ENCODE results near the gene KIRREL3.

KIRREL3 gene

DNA sequence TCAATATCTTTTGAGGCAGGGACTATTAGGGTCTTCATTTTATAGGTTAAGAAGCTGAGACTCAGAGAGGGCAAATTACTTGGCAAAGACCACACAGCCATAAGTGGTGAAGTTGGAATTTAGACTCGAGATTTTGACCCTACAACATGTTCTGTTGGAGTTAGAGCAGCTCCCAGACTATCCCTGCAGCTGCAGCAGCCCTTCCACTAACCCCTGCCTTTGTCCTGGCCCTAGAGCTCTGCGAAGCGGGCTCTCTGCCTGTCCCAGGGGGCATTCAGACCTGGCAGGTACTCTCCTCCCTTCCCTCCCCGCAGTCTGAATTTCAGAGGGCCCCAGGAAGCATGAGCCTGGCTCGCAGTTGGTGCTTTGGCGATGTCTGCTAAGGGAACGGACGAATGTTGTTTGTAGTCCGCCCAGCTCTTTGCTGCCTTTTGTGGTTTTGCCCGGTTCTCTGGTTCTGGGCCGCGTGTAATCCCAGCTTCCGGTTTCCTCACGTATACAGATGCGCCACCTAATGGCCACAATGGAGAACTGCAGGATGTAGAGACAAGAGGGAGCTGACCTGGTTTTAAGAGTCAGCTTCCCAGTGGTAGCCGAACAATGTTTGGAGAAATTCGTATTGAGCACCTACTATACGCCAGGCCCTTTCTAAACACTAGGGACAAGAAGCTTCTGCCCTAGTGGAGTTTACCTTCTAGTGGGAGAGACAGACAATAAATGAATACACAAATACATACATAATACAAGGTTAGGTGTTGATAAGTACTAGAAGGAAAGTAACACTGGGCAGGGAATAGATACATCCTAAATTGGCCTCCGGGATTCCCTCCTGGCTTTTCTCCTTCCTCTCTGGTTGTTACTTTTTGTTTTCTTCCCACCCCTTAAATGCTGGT, 519.9 kb downstream of the KIRREL3 start:
- Histone ChIP-seq H3K4me1 (ENCODE audit: control insufficient read depth in 1 of 2, insufficient read depth in 1 of 2, low read depth in 1 of 2, low read length in 1 of 2) (peaks cover 18 to 30% of the 10 kb centered on the region in 2 experiments), H3K4me3 (ENCODE audit: low read depth in 1 of 2, low read length in 1 of 2) (peak overlapping the region; percentile 16 to 39), H3K36me3 (no peaks in the 10 kb centered on the region), H3K27me3 (no peaks in the 10 kb centered on the region), H3K9me3 (no peaks in the 10 kb centered on the region), H3K27ac (peak overlapping the region; percentile 36)
- TF ChIP-seq, protein P1, sequence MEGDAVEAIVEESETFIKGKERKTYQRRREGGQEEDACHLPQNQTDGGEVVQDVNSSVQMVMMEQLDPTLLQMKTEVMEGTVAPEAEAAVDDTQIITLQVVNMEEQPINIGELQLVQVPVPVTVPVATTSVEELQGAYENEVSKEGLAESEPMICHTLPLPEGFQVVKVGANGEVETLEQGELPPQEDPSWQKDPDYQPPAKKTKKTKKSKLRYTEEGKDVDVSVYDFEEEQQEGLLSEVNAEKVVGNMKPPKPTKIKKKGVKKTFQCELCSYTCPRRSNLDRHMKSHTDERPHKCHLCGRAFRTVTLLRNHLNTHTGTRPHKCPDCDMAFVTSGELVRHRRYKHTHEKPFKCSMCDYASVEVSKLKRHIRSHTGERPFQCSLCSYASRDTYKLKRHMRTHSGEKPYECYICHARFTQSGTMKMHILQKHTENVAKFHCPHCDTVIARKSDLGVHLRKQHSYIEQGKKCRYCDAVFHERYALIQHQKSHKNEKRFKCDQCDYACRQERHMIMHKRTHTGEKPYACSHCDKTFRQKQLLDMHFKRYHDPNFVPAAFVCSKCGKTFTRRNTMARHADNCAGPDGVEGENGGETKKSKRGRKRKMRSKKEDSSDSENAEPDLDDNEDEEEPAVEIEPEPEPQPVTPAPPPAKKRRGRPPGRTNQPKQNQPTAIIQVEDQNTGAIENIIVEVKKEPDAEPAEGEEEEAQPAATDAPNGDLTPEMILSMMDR (IDR thresholded peaks at IDR 0.05) = peak; percentile 97

DNA sequence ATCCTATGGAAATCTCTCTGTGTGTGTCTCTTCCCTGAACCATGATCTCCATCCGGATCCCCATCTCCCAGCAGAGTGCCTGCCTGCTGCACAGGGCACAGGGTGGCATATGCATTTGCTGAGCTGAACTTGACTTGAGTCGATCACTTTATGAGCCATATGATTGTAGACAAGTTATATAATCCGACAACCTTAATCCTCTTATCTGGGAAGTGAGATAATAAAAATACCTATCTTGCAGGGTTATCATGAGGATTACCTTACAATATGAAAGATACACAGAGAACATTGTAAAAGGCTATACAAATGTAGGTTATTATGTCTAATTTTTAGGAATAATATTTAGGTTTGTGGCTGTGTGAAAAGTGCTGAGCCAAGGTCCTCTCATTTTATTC, 520.6 kb downstream of the KIRREL3 start:
- TF ChIP-seq, protein P1 (IDR thresholded peaks at IDR 0.05) = no peak
- Histone ChIP-seq H3K4me1 (ENCODE audit: control insufficient read depth in 1 of 2, insufficient read depth in 1 of 2, low read depth in 1 of 2, low read length in 1 of 2) (peaks cover 18 to 29% of the 10 kb centered on the region in 2 experiments), H3K27me3 (no peaks in the 10 kb centered on the region), H3K27ac (no peak overlapping the region), H3K9me3 (no peaks in the 10 kb centered on the region), H3K36me3 (no peaks in the 10 kb centered on the region), H3K4me3 (ENCODE audit: low read depth in 1 of 2, low read length in 1 of 2) (no peak overlapping the region)

DNA sequence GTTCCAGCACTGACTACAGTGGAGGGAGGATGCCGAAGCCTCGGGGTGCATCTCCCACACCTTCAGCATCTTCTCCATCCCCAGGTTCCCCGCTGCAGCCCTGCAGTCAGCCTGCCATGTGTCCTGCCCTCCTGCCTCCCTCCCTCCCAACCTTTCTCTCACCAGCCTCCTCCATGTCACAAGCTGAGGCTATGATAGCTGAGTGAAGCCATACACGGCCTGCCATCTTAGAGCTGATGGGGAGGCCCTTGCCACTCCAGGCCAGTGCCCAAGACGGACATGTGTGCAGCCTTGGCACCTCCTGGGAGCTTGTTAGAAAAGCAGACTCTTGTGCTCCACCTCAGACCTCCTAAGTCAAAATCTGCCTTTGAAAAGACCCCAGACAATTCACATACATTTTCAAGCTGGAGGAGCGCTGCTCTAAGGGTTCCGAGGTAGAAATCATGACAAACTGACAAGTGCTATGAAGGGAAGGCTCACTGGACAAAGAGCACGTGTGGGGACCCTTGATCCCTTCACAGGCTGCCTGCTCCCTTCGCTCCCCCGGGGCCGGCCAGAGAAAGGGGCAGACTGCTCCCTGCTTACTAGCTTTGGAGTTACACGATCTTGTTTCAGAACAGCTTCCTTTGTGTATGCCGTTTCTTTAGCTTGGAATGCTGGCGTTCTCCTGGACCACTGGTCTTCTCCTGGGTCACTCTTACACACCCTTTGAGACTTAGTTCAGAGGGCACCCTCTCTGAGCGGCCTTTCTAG, 521.2 kb downstream of the KIRREL3 start:
- no peak overlapping the region for H3K4me3 ChIP-seq (ENCODE audit: low read depth in 1 of 2, low read length in 1 of 2)
- TF ChIP-seq, protein P1 (IDR thresholded peaks at IDR 0.05) = no peak
- no peaks in the 10 kb centered on the region for H3K36me3 ChIP-seq
- no peak overlapping the region for H3K27ac ChIP-seq
- H3K27me3 ChIP-seq = no peaks in the 10 kb centered on the region
- no peaks in the 10 kb centered on the region for H3K9me3 ChIP-seq
- peaks cover 17 to 22% of the 10 kb centered on the region in 2 experiments for H3K4me1 ChIP-seq (ENCODE audit: control insufficient read depth in 1 of 2, insufficient read depth in 1 of 2, low read depth in 1 of 2, low read length in 1 of 2)

DNA sequence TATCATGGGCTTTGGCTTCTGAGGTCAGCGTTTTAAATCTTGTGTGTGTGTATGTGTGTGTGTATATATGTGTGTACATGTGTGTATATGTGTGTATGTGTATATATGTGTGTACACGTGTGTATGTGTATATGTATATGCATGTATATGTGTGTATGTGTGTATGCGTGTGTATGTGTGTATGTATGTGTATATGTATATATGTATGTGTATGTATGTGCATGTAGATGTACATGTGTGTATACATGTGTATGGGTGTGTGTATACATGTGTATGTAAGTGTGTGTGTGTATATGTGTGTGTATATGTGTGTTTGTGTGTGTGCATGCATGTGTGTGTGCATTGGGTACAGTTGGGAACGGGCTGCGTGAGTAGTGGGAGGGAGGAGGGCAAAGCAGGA, 522.1 kb downstream of the KIRREL3 start:
- no peaks in the 10 kb centered on the region for H3K9me3 ChIP-seq
- H3K4me1 ChIP-seq (ENCODE audit: control insufficient read depth in 1 of 2, insufficient read depth in 1 of 2, low read depth in 1 of 2, low read length in 1 of 2) = peaks cover 12 to 18% of the 10 kb centered on the region in 2 experiments
- no peaks in the 10 kb centered on the region for H3K27me3 ChIP-seq
- H3K36me3 ChIP-seq = no peaks in the 10 kb centered on the region
- no peak overlapping the region for H3K4me3 ChIP-seq (ENCODE audit: low read depth in 1 of 2, low read length in 1 of 2)
- no peak overlapping the region for H3K27ac ChIP-seq
- TF ChIP-seq, protein P1 (IDR thresholded peaks at IDR 0.05) = no peak

DNA sequence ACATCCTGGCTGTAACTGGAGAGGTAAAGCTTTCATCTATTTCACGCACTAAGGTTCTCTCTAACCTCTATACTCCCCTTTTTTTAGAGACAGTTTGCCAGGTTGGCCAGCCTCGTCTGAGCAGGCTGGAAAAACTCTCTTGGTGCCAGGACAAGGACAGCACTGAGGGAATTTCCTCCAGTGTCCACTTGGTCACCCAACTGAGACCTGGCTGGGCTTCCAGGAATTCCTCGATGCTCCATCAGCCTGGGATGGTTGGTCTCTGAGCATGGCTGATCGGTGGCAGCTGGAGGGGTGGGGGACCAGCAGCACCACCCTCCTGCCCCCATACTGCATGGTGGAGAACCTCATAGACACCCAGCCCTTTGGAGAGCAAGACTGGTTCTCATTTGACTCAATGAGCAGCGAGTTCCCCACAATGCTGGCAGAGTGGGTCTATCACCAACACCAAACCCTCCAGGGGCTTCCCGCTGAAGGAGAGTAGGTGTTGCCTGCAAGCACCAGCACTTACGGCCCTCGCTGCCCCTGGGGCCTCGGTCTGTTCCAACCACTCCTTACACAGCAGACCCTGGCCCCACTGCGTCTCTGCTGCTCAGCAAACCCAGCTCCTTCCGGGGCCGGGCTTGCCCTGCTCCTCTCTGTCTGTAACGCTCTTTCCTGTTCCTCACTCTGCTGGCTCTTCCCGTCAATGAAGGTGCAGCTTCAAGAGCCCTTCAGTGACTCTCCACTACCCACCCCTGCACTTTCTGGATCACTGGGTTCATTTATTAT, 522.9 kb downstream of the KIRREL3 start:
- TF ChIP-seq, protein P1 (IDR thresholded peaks at IDR 0.05) = no peak
- Histone ChIP-seq H3K27me3 (no peaks in the 10 kb centered on the region), H3K4me3 (ENCODE audit: low read depth in 1 of 2, low read length in 1 of 2) (no peak overlapping the region), H3K9me3 (no peaks in the 10 kb centered on the region), H3K36me3 (no peaks in the 10 kb centered on the region), H3K27ac (peak overlapping the region; percentile 41), H3K4me1 (ENCODE audit: control insufficient read depth in 1 of 2, insufficient read depth in 1 of 2, low read depth in 1 of 2, low read length in 1 of 2) (peaks cover 12 to 18% of the 10 kb centered on the region in 2 experiments)

Measured in neutrophil (primary cell).